ENCODE measurements around the gene MEGF11.

DNA sequence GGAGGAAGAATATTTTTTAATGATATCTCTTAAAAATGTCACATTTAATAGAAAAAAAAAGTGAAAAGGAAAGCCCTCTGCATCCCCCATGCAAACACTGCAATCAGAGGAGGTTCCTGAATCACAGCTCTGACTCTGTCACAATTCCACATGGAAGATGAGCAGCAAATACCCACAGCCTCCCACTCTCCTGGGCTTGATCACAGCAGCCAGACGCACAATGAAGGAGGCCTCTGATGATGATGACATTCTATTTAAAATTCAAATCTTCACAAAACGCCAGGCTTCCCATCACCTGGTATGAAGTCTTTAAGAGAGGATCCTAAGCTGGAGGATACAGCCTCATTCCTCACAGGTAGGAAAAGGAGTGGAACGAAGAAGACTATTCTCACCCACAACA, 30.7 kb upstream of the MEGF11 start:
- TF ChIP-seq, protein P1, sequence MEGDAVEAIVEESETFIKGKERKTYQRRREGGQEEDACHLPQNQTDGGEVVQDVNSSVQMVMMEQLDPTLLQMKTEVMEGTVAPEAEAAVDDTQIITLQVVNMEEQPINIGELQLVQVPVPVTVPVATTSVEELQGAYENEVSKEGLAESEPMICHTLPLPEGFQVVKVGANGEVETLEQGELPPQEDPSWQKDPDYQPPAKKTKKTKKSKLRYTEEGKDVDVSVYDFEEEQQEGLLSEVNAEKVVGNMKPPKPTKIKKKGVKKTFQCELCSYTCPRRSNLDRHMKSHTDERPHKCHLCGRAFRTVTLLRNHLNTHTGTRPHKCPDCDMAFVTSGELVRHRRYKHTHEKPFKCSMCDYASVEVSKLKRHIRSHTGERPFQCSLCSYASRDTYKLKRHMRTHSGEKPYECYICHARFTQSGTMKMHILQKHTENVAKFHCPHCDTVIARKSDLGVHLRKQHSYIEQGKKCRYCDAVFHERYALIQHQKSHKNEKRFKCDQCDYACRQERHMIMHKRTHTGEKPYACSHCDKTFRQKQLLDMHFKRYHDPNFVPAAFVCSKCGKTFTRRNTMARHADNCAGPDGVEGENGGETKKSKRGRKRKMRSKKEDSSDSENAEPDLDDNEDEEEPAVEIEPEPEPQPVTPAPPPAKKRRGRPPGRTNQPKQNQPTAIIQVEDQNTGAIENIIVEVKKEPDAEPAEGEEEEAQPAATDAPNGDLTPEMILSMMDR (conservative IDR thresholded peaks at IDR 0.05; ENCODE audit: low read length), result no peak
- TF ChIP-seq EZH2phosphoT487 (IDR thresholded peaks at IDR 0.05; ENCODE audit: borderline replicate concordance), result no peak
